ENCODE results near the gene PSMB1. TPM values are rescaled to one million over a fixed set of nuclear protein-coding genes. Genes with fewer than 3 reads are reported as not detected.
"Not testable (repeated sequence)": the region's sequence is repeated elsewhere in the genome, so short reads cannot be mapped to it uniquely, and the experiment has no call there.

Gene PSMB1
- total and polyA plus RNA-seq, 5 donors = 125 to 280 (median 144) TPM

DNA sequence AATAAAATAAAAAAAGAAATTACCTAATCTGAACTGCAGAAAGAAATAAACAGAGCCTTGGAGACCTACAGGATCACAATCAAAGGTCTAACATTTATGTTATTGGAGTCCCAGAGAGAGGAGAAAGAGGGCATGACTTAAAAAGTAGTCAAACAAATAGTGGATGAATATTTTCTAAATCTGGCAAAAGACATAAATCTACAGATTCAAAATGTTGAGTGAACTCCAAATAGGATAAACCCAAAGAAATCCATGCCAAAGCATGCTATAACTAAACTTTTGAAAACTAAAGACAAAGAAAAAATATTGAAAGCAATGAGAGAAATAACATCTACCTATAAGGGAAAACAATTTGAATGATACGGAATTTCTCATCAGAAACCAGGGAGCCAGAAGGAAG, 38.2 kb downstream of the PSMB1 start:
- ATAC-seq (no peak), DNase-seq (no peak)
- no peak overlapping the region for H3K4me3 ChIP-seq (ENCODE audit: low read length)
- no peaks in the 10 kb centered on the region for H3K4me1 ChIP-seq (ENCODE audit: control insufficient read depth, insufficient read depth, low read length)
- no peaks in the 10 kb centered on the region for H3K9me3 ChIP-seq (ENCODE audit: control insufficient read depth, low read length)
- no peaks in the 10 kb centered on the region for H3K27me3 ChIP-seq (ENCODE audit: control insufficient read depth, insufficient read depth)
- 93% methylated on average over 1 of the region's 1 CpG for WGBS
- H3K27ac ChIP-seq (ENCODE audit: low read length) = no peak overlapping the region
- intact Hi-C loops (cut with DNase I) = loop anchor here in 2 of 4 donors (10.0 kb wide), 2 partner anchors 550 to 680 kb away; no protein-coding TSS in a partner anchor

DNA sequence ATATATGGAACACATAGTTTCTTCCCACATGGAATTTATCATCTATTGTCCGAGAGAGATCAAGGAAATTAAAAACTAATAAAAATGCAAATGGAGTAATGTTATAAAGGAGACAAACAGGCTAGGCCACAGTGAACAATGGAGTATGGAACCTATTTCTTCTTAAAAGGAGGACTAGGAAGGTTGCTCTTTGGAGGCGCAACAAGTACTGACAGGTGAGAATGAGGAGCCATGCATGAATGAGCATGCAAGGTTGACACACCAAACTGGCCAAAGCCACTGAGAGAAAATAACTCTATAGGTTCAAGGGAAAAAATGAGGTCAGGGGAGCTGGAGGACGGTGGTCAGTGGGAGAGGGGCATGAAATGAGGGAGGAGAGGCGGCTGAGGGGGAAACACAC, 40.9 kb downstream of the PSMB1 start:
- Histone ChIP-seq H3K27ac (ENCODE audit: low read length) (no peak overlapping the region), H3K4me3 (ENCODE audit: low read length) (no peak overlapping the region), H3K27me3 (ENCODE audit: control insufficient read depth, insufficient read depth) (no peaks in the 10 kb centered on the region), H3K4me1 (ENCODE audit: control insufficient read depth, insufficient read depth, low read length) (no peaks in the 10 kb centered on the region), H3K9me3 (ENCODE audit: control insufficient read depth, low read length) (no peaks in the 10 kb centered on the region)
- no peak for ATAC-seq
- no peak for DNase-seq
- 93% methylated on average over 4 of the region's 4 CpGs for WGBS
- intact Hi-C loops (cut with DNase I) = loop anchor here in 2 of 4 donors (10.0 kb wide), 2 partner anchors 547 to 677 kb away; no protein-coding TSS in a partner anchor

DNA sequence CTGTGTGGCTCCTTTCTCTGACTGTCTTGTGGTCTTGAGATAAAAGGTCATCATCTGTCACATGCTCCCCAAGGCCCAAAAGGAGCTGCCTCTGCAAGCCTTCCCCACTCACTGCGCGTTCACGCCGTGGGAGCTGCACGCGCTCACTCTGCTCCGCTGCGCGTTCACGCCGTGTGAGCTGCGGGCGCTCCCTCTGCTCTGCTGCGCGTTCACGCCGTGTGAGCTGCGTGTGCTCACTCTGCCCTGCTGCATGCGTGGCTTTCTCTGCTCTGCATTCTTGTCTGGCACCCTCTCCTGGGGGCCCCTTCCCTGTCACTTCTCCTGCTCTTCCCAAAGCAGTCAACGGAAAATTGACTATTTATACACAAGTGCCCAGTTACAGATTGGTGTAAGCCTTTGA, 42.5 kb downstream of the PSMB1 start:
- H3K4me1 ChIP-seq (ENCODE audit: control insufficient read depth, insufficient read depth, low read length) = no peaks in the 10 kb centered on the region
- intact Hi-C loops (cut with DNase I) = loop anchor here in 2 of 4 donors (10.0 kb wide), 2 partner anchors 546 to 676 kb away; no protein-coding TSS in a partner anchor
- H3K9me3 ChIP-seq (ENCODE audit: control insufficient read depth, low read length) = no peaks in the 10 kb centered on the region
- no peak for ATAC-seq
- no peak overlapping the region for H3K27ac ChIP-seq (ENCODE audit: low read length)
- no peaks in the 10 kb centered on the region for H3K27me3 ChIP-seq (ENCODE audit: control insufficient read depth, insufficient read depth)
- no peak overlapping the region for H3K4me3 ChIP-seq (ENCODE audit: low read length)
- DNase-seq = no peak
- WGBS = 86% methylated on average over 20 of the region's 20 CpGs

DNA sequence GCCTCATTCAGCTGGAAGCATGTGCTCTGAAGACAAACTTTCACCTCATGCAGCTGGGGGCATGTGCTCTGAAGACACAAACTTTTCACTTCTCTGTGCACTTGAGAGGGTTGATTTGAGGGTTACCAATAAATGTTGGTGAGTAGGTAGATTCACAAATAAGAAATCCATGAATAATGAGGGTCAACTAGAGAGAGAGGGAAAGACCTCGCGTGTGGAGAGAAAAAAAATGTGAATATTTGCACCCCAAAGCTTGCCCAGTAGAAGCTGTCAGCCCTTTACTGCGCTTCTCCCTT, 43.4 kb downstream of the PSMB1 start:
- ATAC-seq (no peak), DNase-seq (no peak)
- Histone ChIP-seq H3K9me3 (ENCODE audit: control insufficient read depth, low read length) (no peaks in the 10 kb centered on the region), H3K4me3 (ENCODE audit: low read length) (no peak overlapping the region), H3K4me1 (ENCODE audit: control insufficient read depth, insufficient read depth, low read length) (no peaks in the 10 kb centered on the region), H3K27me3 (ENCODE audit: control insufficient read depth, insufficient read depth) (no peaks in the 10 kb centered on the region), H3K27ac (ENCODE audit: low read length) (no peak overlapping the region)
- intact Hi-C loops (cut with DNase I) = loop anchor here in 2 of 4 donors (10.0 kb wide), 2 partner anchors 545 to 675 kb away; no protein-coding TSS in a partner anchor
- WGBS = 92% methylated on average over 3 of the region's 3 CpGs

DNA sequence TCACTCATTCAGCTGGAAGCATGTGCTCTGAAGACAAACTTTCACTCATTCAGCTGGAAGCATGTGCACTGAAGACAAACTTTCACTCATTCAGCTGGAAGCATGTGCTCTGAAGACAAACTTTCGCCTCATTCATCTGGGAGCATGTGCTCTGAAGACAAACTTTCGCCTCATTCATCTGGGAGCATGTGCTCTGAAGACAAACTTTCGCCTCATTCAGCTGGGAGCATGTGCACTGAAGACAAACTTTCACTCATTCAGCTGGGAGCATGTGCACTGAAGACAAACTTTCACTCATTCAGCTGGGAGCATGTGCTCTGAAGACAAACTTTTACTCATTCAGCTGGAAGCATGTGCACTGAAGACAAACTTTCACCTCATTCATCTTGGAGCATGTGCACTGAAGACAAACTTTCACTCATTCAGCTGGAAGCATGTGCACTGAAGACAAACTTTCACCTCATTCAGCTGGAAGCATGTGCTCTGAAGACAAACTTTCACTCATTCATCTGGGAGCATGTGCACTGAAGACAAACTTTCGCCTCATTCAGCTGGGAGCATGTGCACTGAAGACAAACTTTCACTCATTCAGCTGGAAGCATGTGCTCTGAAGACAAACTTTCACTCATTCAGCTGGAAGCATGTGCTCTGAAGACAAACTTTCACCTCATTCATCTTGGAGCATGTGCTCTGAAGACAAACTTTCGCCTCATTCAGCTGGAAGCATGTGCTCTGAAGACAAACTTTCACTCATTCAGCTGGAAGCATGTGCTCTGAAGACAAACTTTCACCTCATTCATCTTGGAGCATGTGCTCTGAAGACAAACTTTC, 44.0 kb downstream of the PSMB1 start:
- intact Hi-C loops (cut with DNase I); H3K27me3 ChIP-seq (ENCODE audit: control insufficient read depth, insufficient read depth); H3K27ac ChIP-seq (ENCODE audit: low read length); DNase-seq; H3K4me1 ChIP-seq (ENCODE audit: control insufficient read depth, insufficient read depth, low read length); H3K4me3 ChIP-seq (ENCODE audit: low read length); ATAC-seq; H3K9me3 ChIP-seq (ENCODE audit: control insufficient read depth, low read length): not testable (repeated sequence)
- 87% methylated on average over 5 of the region's 5 CpGs for WGBS

DNA sequence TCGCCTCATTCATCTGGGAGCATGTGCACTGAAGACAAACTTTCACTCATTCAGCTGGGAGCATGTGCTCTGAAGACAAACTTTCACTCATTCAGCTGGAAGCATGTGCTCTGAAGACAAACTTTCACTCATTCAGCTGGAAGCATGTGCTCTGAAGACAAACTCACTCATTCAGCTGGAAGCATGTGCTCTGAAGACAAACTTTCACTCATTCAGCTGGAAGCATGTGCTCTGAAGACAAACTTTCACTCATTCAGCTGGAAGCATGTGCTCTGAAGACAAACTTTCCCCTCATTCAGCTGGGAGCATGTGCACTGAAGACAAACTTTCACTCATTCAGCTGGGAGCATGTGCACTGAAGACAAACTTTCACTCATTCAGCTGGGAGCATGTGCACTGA, 44.8 kb downstream of the PSMB1 start:
- H3K27me3 ChIP-seq (ENCODE audit: control insufficient read depth, insufficient read depth); H3K27ac ChIP-seq (ENCODE audit: low read length); H3K4me3 ChIP-seq (ENCODE audit: low read length); DNase-seq; H3K4me1 ChIP-seq (ENCODE audit: control insufficient read depth, insufficient read depth, low read length); ATAC-seq; intact Hi-C loops (cut with DNase I); H3K9me3 ChIP-seq (ENCODE audit: control insufficient read depth, low read length): not testable (repeated sequence)
- 80% methylated on average over 1 of the region's 1 CpG for WGBS

DNA sequence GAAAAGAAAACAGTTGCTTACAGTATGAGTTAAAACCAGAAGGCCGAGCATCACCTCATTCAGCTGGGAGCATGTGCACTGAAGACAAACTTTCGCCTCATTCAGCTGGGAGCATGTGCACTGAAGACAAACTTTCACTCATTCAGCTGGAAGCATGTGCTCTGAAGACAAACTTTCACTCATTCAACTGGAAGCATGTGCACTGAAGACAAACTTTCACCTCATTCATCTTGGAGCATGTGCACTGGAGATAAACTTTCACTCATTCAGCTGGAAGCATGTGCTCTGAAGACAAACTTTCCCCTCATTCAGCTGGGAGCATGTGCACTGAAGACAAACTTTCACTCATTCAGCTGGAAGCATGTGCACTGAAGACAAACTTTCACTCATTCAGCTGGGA, 45.4 kb downstream of the PSMB1 start:
- ATAC-seq; DNase-seq; H3K9me3 ChIP-seq (ENCODE audit: control insufficient read depth, low read length); H3K27me3 ChIP-seq (ENCODE audit: control insufficient read depth, insufficient read depth); H3K4me1 ChIP-seq (ENCODE audit: control insufficient read depth, insufficient read depth, low read length); intact Hi-C loops (cut with DNase I); H3K27ac ChIP-seq (ENCODE audit: low read length); H3K4me3 ChIP-seq (ENCODE audit: low read length): not testable (repeated sequence)
- 89% methylated on average over 2 of the region's 2 CpGs for WGBS

DNA sequence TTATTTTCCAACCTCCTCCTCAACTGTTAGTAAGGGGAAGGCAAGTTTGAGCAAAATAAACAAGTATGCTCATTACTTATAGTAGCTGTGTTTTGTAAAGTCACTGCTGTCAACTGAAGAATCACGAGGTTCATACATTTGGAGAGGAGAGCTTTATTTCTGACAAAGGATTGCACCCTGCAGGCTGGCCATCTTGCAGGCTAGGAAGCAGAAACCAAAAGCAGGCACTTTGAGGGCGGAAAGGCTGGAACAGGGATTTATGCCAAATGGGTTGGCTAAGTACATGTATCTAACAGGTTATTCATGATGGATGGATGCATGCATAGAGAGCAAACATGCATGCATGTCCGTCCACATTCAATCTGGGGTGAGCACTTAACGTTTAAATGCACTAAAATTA, 46.7 kb downstream of the PSMB1 start:
- intact Hi-C loops (cut with DNase I) = no loop called here

DNA sequence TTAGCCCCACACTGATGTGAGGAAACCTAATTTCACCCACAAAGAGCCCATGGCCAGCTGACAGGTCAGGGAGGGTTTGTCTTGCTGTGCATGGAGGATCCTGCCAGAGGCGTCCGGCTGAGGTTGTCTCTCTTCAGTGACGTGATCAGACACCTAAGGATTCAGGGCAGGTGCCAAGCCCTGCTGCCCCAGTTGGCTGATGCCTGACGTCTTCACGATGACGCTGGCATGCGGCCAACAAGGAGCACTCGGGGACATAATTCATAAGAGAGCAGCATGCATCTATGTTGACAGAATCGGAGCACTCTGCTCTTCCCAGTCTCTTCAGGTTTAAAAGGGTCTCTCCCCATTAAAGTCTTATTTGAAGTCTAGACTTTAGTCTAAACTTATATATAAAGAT, 47.8 kb downstream of the PSMB1 start:
- H3K4me1 ChIP-seq (ENCODE audit: control insufficient read depth, insufficient read depth, low read length) = no peaks in the 10 kb centered on the region
- WGBS = 36% methylated on average over 9 of the region's 9 CpGs
- H3K27ac ChIP-seq (ENCODE audit: low read length) = no peak overlapping the region
- no peaks in the 10 kb centered on the region for H3K27me3 ChIP-seq (ENCODE audit: control insufficient read depth, insufficient read depth)
- peak; percentile 37 to 53 (median 47) for DNase-seq
- H3K4me3 ChIP-seq (ENCODE audit: low read length) = no peak overlapping the region
- H3K9me3 ChIP-seq (ENCODE audit: control insufficient read depth, low read length) = no peaks in the 10 kb centered on the region
- intact Hi-C loops (cut with DNase I) = no loop called here
- ATAC-seq = peak in 1 of 2 donors; percentile 11

More for the DNA sequence above, 46.7 kb downstream of the PSMB1 start:
- Histone ChIP-seq H3K27ac (ENCODE audit: low read length) (no peak overlapping the region), H3K9me3 (ENCODE audit: control insufficient read depth, low read length) (no peaks in the 10 kb centered on the region), H3K4me3 (ENCODE audit: low read length) (no peak overlapping the region), H3K4me1 (ENCODE audit: control insufficient read depth, insufficient read depth, low read length) (no peaks in the 10 kb centered on the region), H3K27me3 (ENCODE audit: control insufficient read depth, insufficient read depth) (no peaks in the 10 kb centered on the region)
- no peak for DNase-seq
- no peak for ATAC-seq
- WGBS = 77% methylated on average over 4 of the region's 4 CpGs

DNA sequence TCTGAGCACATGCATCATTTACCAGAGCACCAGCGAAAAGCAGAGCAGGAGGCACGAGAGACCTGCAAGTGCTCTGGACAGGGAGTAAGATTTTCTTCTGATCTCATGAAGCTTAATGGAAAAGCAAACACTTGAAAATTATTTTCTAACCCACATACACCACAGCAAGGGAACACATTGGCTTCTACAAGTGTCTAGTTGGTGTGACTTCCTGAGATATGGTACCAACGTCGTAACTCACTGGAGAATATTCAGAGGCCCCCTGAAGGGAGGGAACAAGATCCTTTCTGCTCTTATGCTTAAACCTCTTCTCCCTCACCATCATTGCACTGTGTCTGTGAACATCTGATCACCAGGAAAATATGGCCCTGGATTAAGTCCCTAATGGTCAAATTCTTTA, 48.6 kb downstream of the PSMB1 start:
- intact Hi-C loops (cut with DNase I) = no loop called here
- WGBS = 55% methylated on average over 4 of the region's 4 CpGs
- ATAC-seq = no peak

DNA sequence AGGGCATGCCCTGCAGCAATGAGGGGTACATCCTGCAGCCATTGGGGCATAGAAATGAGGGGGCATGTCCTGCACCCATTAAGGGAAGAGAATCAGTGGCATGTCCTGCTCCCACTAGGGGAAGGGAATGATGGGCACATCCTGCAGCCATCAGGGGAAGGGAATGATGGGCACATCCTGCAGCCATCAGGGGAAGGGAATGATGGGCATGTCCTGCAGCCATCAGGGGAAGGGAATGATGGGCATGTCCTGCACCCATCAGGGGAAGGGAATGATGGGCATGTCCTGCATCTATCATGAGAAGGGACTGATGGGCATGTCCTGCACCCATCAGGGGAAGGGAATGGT, 49.7 kb downstream of the PSMB1 start:
- Histone ChIP-seq H3K27ac (ENCODE audit: low read length) (no peak overlapping the region), H3K27me3 (ENCODE audit: control insufficient read depth, insufficient read depth) (no peaks in the 10 kb centered on the region), H3K4me3 (ENCODE audit: low read length) (no peak overlapping the region), H3K4me1 (ENCODE audit: control insufficient read depth, insufficient read depth, low read length) (no peaks in the 10 kb centered on the region), H3K9me3 (ENCODE audit: control insufficient read depth, low read length) (no peaks in the 10 kb centered on the region)
- no peak for DNase-seq
- intact Hi-C loops (cut with DNase I) = no loop called here
- no peak for ATAC-seq

More for the DNA sequence above, 48.6 kb downstream of the PSMB1 start:
- H3K27me3 ChIP-seq (ENCODE audit: control insufficient read depth, insufficient read depth) = no peaks in the 10 kb centered on the region
- no peak overlapping the region for H3K4me3 ChIP-seq (ENCODE audit: low read length)
- no peak for DNase-seq
- no peak overlapping the region for H3K27ac ChIP-seq (ENCODE audit: low read length)
- H3K9me3 ChIP-seq (ENCODE audit: control insufficient read depth, low read length) = no peaks in the 10 kb centered on the region
- H3K4me1 ChIP-seq (ENCODE audit: control insufficient read depth, insufficient read depth, low read length) = no peaks in the 10 kb centered on the region
